ENCODE data around the gene LRBA. TPM values are rescaled to one million over a fixed set of nuclear protein-coding genes. Genes with fewer than 3 reads are reported as not detected.

Gene LRBA
- total and polyA plus RNA-seq, 4 donors: 8.2 to 69.8 (median 32.8) TPM

- DNase-seq (ENCODE audit: low spot score): no peak
- TF ChIP-seq EGR1 (IDR thresholded peaks at IDR 0.05; ENCODE audit: low read depth in 2 of 2) (no peak), NR2F2 (IDR thresholded peaks at IDR 0.05) (no peak), JUND (IDR thresholded peaks at IDR 0.05) (no peak), MAX (IDR thresholded peaks at IDR 0.05) (no peak), FOXA2 (IDR thresholded peaks at IDR 0.05) (no peak), HNF4A (conservative IDR thresholded peaks at IDR 0.05) (no peak), TAF1 (conservative IDR thresholded peaks at IDR 0.05) (no peak), HNF4G (IDR thresholded peaks at IDR 0.05) (no peak), YY1 (IDR thresholded peaks at IDR 0.05) (no peak), ZBTB33 (IDR thresholded peaks at IDR 0.05) (no peak), GABPA (IDR thresholded peaks at IDR 0.05 in 1 of 2, conservative IDR thresholded peaks at IDR 0.05 in 1 of 2) (no peak), FOXA1 (IDR thresholded peaks at IDR 0.05) (no peak), SP1 (IDR thresholded peaks at IDR 0.05) (no peak), CTCF (IDR thresholded peaks at IDR 0.05; ENCODE audit: low read depth, low read length, missing input control) (no peak), RAD21 (IDR thresholded peaks at IDR 0.05) (no peak)
- WGBS: 91% methylated on average over 4 of the region's 4 CpGs
These were observed 764.0 kb downstream of the LRBA start for GRCh38 chr4:150250998-150251651.

GRCh38 chr4:150250293-150250997 lies 764.6 kb downstream of the LRBA start:
- Histone ChIP-seq H3K4me1 (ENCODE audit: control insufficient read depth in 4 of 4, insufficient read depth in 4 of 4, low read length in 3 of 4) (no peaks in the 10 kb centered on the region), H3K4me3 (ENCODE audit: low read depth in 1 of 3, low read length in 3 of 3) (no peak overlapping the region), H3K9me3 (ENCODE audit: control insufficient read depth in 4 of 4, low read length in 3 of 4) (no peaks in the 10 kb centered on the region), H3K36me3 (ENCODE audit: control insufficient read depth in 4 of 4, insufficient read depth in 3 of 4, low read depth in 1 of 4, low read length in 3 of 4) (no peaks in the 10 kb centered on the region), H3K27ac (ENCODE audit: low read depth in 1 of 2, low read length in 2 of 2) (no peak overlapping the region), H3K9ac (ENCODE audit: low read depth in 1 of 2, low read length in 2 of 2) (no peak overlapping the region), H3K27me3 (ENCODE audit: control insufficient read depth in 4 of 4, insufficient read depth in 4 of 4, low read length in 3 of 4) (no peaks in the 10 kb centered on the region)
- no peak for DNase-seq (ENCODE audit: low spot score)
- TF ChIP-seq GABPA (IDR thresholded peaks at IDR 0.05 in 1 of 2, conservative IDR thresholded peaks at IDR 0.05 in 1 of 2) (no peak), REST (IDR thresholded peaks at IDR 0.05) (no peak), JUND (IDR thresholded peaks at IDR 0.05) (no peak), ATF3 (IDR thresholded peaks at IDR 0.05) (no peak), ZBTB33 (IDR thresholded peaks at IDR 0.05) (no peak), HNF4G (IDR thresholded peaks at IDR 0.05) (no peak), MAX (IDR thresholded peaks at IDR 0.05) (no peak), EGR1 (IDR thresholded peaks at IDR 0.05; ENCODE audit: low read depth in 2 of 2) (no peak)
- WGBS: 96% methylated on average over 9 of the region's 9 CpGs

More at GRCh38 chr4:150250998-150251651, 764.0 kb downstream of the LRBA start:
- Histone ChIP-seq H3K27me3 (ENCODE audit: control insufficient read depth in 4 of 4, insufficient read depth in 4 of 4, low read length in 3 of 4) (no peaks in the 10 kb centered on the region), H3K4me1 (ENCODE audit: control insufficient read depth in 4 of 4, insufficient read depth in 4 of 4, low read length in 3 of 4) (no peaks in the 10 kb centered on the region), H3K27ac (ENCODE audit: low read depth in 1 of 2, low read length in 2 of 2) (no peak overlapping the region), H3K4me3 (ENCODE audit: low read depth in 1 of 3, low read length in 3 of 3) (no peak overlapping the region), H3K9me3 (ENCODE audit: control insufficient read depth in 4 of 4, low read length in 3 of 4) (no peaks in the 10 kb centered on the region), H3K36me3 (ENCODE audit: control insufficient read depth in 4 of 4, insufficient read depth in 3 of 4, low read depth in 1 of 4, low read length in 3 of 4) (no peaks in the 10 kb centered on the region), H3K9ac (ENCODE audit: low read depth in 1 of 2, low read length in 2 of 2) (no peak overlapping the region)

Measured in liver (tissue), 9 donors.